ENCODE data around the gene MORN1.

The MORN1 gene

DNA sequence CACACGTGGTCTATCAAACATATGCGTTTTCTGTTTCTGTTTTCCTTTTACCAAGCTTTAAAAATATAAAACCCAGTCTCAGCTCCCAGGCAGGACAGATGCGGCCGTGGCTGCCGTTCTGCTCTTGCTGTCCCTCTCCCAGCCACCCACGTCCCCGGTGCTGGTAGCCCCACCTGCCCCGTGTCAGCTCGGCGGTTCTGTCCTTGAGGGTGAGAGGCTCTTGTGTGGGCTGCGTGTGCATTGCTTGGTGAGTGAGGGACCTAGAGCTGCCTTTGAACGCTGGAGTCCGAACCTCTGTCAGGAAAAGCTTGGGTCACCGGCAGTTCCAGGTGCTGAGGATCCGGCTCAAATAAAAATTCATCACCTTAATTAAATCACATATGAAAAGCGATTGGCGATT, 4.7 kb upstream of the MORN1 start:
- H3K4me1 ChIP-seq (ENCODE audit: low read length): peaks cover 9% of the 10 kb centered on the region
- no peak overlapping the region for H3K4me2 ChIP-seq (ENCODE audit: low read length)
- 0 out of 2 replicates have a peak, but pooled peaks cover 3% of the 10 kb centered on the region for H4K20me1 ChIP-seq (ENCODE audit: insufficient read depth, low read length)
- H3K27ac ChIP-seq (ENCODE audit: low read length): no peak overlapping the region
- H3K9ac ChIP-seq (ENCODE audit: low read length): no peak overlapping the region
- H3K9me3 ChIP-seq (ENCODE audit: insufficient read depth, low read length): no peaks in the 10 kb centered on the region
- no peaks in the 10 kb centered on the region for H3K27me3 ChIP-seq (ENCODE audit: low read depth, low read length)
- TF ChIP-seq, protein P1, sequence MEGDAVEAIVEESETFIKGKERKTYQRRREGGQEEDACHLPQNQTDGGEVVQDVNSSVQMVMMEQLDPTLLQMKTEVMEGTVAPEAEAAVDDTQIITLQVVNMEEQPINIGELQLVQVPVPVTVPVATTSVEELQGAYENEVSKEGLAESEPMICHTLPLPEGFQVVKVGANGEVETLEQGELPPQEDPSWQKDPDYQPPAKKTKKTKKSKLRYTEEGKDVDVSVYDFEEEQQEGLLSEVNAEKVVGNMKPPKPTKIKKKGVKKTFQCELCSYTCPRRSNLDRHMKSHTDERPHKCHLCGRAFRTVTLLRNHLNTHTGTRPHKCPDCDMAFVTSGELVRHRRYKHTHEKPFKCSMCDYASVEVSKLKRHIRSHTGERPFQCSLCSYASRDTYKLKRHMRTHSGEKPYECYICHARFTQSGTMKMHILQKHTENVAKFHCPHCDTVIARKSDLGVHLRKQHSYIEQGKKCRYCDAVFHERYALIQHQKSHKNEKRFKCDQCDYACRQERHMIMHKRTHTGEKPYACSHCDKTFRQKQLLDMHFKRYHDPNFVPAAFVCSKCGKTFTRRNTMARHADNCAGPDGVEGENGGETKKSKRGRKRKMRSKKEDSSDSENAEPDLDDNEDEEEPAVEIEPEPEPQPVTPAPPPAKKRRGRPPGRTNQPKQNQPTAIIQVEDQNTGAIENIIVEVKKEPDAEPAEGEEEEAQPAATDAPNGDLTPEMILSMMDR (IDR thresholded peaks at IDR 0.05; ENCODE audit: low read depth, low read length): no peak
- TF ChIP-seq EZH2phosphoT487 (IDR thresholded peaks at IDR 0.05; ENCODE audit: low read depth): no peak
- peaks cover 50% of the 10 kb centered on the region for H3K36me3 ChIP-seq (replicated peaks; ENCODE audit: low read depth, low read length)
- no peak overlapping the region for H3K4me3 ChIP-seq (ENCODE audit: low read length)
- peaks cover 45% of the 10 kb centered on the region for H3K79me2 ChIP-seq (ENCODE audit: low read length)
- no peak overlapping the region for H2AFZ ChIP-seq (ENCODE audit: low read depth, low read length)

DNA sequence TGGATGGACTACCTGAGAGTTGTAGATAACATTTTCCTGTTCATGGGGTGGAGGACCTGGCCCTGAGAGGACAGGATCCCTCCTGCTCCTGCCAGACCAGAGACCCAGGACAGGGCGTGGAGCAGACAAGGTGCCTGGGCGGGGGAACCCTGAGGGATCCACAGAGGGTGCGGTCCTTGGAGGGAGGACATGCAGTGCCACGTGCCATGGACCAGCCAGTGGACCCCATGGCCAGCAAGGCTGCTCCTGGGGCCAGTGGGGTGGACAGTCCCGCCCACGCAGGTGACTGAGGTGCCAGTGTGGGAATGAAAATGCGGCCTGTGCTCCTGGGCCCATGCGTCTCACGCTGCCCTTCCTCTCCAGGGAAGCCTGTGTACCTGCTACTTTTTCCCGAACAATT, 3.9 kb upstream of the MORN1 start:
- Histone ChIP-seq H3K27ac (ENCODE audit: low read length) (no peak overlapping the region), H4K20me1 (ENCODE audit: insufficient read depth, low read length) (0 out of 2 replicates have a peak, but pooled peaks cover 3% of the 10 kb centered on the region), H3K4me3 (ENCODE audit: low read length) (no peak overlapping the region), H2AFZ (ENCODE audit: low read depth, low read length) (no peak overlapping the region), H3K36me3 (replicated peaks; ENCODE audit: low read depth, low read length) (peaks cover 44% of the 10 kb centered on the region), H3K79me2 (ENCODE audit: low read length) (peaks cover 53% of the 10 kb centered on the region), H3K27me3 (ENCODE audit: low read depth, low read length) (no peaks in the 10 kb centered on the region), H3K4me2 (ENCODE audit: low read length) (no peak overlapping the region), H3K9ac (ENCODE audit: low read length) (no peak overlapping the region), H3K9me3 (ENCODE audit: insufficient read depth, low read length) (no peaks in the 10 kb centered on the region), H3K4me1 (ENCODE audit: low read length) (peaks cover 13% of the 10 kb centered on the region)
- TF ChIP-seq, protein P1 (IDR thresholded peaks at IDR 0.05; ENCODE audit: low read depth, low read length): no peak
- no peak for TF ChIP-seq EZH2phosphoT487 (IDR thresholded peaks at IDR 0.05; ENCODE audit: low read depth)

DNA sequence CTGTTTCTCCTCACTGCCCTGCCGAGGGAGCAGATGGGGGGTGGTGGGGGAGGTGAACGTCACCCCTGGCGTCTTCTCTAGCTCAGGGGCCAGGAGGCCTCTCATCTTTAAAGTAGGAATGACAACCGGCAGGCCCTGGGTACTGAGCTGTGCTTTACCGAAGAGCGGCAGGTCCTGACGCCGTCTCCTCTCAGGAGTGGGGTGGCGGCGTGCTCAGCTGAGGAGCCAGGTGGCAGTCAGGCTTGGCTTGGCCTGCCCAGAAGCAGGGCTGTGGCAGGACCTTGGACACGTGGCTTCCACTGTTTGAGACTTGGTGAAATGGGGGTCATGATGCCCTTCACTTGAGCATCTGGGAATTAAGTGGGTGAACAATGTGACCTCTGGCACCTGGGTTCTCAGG, 3.4 kb upstream of the MORN1 start:
- TF ChIP-seq, protein P1 (IDR thresholded peaks at IDR 0.05; ENCODE audit: low read depth, low read length): no peak
- TF ChIP-seq EZH2phosphoT487 (IDR thresholded peaks at IDR 0.05; ENCODE audit: low read depth): no peak
- Histone ChIP-seq H4K20me1 (ENCODE audit: insufficient read depth, low read length) (0 out of 2 replicates have a peak, but pooled peaks cover 3% of the 10 kb centered on the region), H3K4me3 (ENCODE audit: low read length) (no peak overlapping the region), H3K9ac (ENCODE audit: low read length) (no peak overlapping the region), H3K9me3 (ENCODE audit: insufficient read depth, low read length) (no peaks in the 10 kb centered on the region), H3K27me3 (ENCODE audit: low read depth, low read length) (no peaks in the 10 kb centered on the region), H3K4me2 (ENCODE audit: low read length) (no peak overlapping the region), H3K79me2 (ENCODE audit: low read length) (peaks cover 57% of the 10 kb centered on the region), H3K4me1 (ENCODE audit: low read length) (peaks cover 18% of the 10 kb centered on the region), H2AFZ (ENCODE audit: low read depth, low read length) (no peak overlapping the region), H3K27ac (ENCODE audit: low read length) (no peak overlapping the region), H3K36me3 (replicated peaks; ENCODE audit: low read depth, low read length) (peaks cover 41% of the 10 kb centered on the region)

DNA sequence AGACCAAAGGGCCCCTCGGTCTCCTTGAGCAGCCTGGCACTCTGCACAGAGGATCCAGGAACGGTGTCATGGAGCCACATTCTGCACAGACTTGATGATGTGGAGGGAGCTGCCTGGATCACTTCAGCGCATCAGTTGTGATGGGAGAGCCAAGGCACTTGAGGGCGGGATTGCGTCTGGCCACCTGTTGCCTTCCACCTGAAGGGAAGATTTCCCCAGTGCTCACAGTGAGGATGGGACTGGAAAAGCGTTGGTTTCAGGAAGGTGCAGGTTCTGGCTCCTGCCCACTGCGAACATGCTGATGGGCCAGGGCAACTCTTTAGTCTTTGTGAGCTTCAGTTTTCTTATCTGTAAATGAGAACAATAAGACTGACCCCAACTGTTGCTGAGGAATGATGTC, 2.9 kb upstream of the MORN1 start:
- Histone ChIP-seq H3K4me3 (ENCODE audit: low read length) (no peak overlapping the region), H3K79me2 (ENCODE audit: low read length) (peaks cover 57% of the 10 kb centered on the region), H3K9ac (ENCODE audit: low read length) (no peak overlapping the region), H3K27me3 (ENCODE audit: low read depth, low read length) (no peaks in the 10 kb centered on the region), H3K36me3 (replicated peaks; ENCODE audit: low read depth, low read length) (peaks cover 38% of the 10 kb centered on the region), H3K4me1 (ENCODE audit: low read length) (peaks cover 20% of the 10 kb centered on the region), H3K9me3 (ENCODE audit: insufficient read depth, low read length) (no peaks in the 10 kb centered on the region), H3K27ac (ENCODE audit: low read length) (no peak overlapping the region), H4K20me1 (ENCODE audit: insufficient read depth, low read length) (0 out of 2 replicates have a peak, but pooled peaks cover 3% of the 10 kb centered on the region), H2AFZ (ENCODE audit: low read depth, low read length) (no peak overlapping the region), H3K4me2 (ENCODE audit: low read length) (no peak overlapping the region)
- TF ChIP-seq EZH2phosphoT487 (IDR thresholded peaks at IDR 0.05; ENCODE audit: low read depth): no peak
- TF ChIP-seq, protein P1 (IDR thresholded peaks at IDR 0.05; ENCODE audit: low read depth, low read length): no peak

Data from OCI-LY3 (cell line).